ENCODE results near the gene PLVAP. TPM values are rescaled to one million over a fixed set of nuclear protein-coding genes. Genes with fewer than 3 reads are reported as not detected.

Gene PLVAP
- total and polyA plus RNA-seq, 9 of the 15 experiments (the other 6 are each of a cell fraction or from before 2014, with no cell fraction given) = 0.09 to 0.84 (median 0.51) TPM; not detected in 4

DNA sequence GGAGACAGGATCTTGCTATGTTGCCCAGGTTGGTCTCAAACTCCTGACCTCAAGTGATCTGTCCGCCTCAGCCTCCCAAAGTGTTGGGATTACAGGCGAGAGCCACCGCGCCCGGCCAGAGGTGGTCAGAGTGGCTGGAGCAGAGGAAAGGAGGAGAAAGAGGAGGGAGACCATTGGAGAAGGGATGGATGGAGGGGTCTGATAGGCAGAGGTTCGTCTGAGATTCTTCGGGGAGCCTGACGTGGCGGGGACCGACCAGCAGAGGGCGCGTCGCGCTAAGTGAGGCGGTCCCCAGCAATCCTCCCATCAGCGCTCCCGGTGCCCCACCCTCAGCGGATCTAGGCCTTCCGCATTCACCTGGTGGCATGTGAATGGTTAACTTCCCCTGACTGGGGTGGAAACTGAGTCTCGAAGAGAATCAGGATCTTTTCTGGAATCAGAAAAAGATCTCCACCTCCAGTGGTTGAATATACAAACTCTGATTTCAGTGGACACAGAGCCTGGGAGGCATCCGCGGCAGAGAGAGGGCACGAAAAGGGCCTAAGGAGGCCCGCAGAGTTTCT lies 31.0 kb downstream of the PLVAP start (continued):
- TF ChIP-seq CXXC5 (CRISPR knock-in tag; IDR thresholded peaks at IDR 0.05) (peak; percentile 36; the same call in 1 of the 2 replicates), HDAC1 (IDR thresholded peaks at IDR 0.05) (peak in 1 of 2 experiments; percentile 54; a peak in 1 of 4 replicates), YBX1 (IDR thresholded peaks at IDR 0.05) (no peak), RBM34 (IDR thresholded peaks at IDR 0.05; ENCODE audit: borderline replicate concordance, insufficient read depth, low read length) (no peak), HDAC3 (IDR thresholded peaks at IDR 0.05; ENCODE audit: borderline replicate concordance, partially characterized antibody) (no peak), LCOR (CRISPR knock-in tag; IDR thresholded peaks at IDR 0.05) (no peak), ZNF263 (CRISPR knock-in tag; IDR thresholded peaks at IDR 0.05; ENCODE audit: borderline replicate concordance) (peak; percentile 63; the same call in 1 of the 2 replicates), BCOR (IDR thresholded peaks at IDR 0.05) (peak; percentile 83), CREM (IDR thresholded peaks at IDR 0.05; ENCODE audit: low read depth) (peak; percentile 60; the same call in 1 of the 2 replicates)
- TF ChIP-seq, protein P1, sequence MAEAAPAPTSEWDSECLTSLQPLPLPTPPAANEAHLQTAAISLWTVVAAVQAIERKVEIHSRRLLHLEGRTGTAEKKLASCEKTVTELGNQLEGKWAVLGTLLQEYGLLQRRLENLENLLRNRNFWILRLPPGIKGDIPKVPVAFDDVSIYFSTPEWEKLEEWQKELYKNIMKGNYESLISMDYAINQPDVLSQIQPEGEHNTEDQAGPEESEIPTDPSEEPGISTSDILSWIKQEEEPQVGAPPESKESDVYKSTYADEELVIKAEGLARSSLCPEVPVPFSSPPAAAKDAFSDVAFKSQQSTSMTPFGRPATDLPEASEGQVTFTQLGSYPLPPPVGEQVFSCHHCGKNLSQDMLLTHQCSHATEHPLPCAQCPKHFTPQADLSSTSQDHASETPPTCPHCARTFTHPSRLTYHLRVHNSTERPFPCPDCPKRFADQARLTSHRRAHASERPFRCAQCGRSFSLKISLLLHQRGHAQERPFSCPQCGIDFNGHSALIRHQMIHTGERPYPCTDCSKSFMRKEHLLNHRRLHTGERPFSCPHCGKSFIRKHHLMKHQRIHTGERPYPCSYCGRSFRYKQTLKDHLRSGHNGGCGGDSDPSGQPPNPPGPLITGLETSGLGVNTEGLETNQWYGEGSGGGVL (CRISPR knock-in tag; IDR thresholded peaks at IDR 0.05) = no peak
- TF ChIP-seq, protein P2, sequence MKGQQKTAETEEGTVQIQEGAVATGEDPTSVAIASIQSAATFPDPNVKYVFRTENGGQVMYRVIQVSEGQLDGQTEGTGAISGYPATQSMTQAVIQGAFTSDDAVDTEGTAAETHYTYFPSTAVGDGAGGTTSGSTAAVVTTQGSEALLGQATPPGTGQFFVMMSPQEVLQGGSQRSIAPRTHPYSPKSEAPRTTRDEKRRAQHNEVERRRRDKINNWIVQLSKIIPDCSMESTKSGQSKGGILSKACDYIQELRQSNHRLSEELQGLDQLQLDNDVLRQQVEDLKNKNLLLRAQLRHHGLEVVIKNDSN (CRISPR knock-in tag; IDR thresholded peaks at IDR 0.05) = 0 out of 2 replicates have a peak, but pooled peaks have one; percentile 8
- TF ChIP-seq, protein P3, sequence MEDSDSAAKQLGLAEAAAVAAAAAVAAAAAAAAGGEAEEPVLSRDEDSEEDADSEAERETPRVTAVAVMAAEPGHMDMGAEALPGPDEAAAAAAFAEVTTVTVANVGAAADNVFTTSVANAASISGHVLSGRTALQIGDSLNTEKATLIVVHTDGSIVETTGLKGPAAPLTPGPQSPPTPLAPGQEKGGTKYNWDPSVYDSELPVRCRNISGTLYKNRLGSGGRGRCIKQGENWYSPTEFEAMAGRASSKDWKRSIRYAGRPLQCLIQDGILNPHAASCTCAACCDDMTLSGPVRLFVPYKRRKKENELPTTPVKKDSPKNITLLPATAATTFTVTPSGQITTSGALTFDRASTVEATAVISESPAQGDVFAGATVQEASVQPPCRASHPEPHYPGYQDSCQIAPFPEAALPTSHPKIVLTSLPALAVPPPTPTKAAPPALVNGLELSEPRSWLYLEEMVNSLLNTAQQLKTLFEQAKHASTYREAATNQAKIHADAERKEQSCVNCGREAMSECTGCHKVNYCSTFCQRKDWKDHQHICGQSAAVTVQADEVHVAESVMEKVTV (CRISPR knock-in tag; IDR thresholded peaks at IDR 0.05) = peak; percentile 61
- TF ChIP-seq, protein P4, sequence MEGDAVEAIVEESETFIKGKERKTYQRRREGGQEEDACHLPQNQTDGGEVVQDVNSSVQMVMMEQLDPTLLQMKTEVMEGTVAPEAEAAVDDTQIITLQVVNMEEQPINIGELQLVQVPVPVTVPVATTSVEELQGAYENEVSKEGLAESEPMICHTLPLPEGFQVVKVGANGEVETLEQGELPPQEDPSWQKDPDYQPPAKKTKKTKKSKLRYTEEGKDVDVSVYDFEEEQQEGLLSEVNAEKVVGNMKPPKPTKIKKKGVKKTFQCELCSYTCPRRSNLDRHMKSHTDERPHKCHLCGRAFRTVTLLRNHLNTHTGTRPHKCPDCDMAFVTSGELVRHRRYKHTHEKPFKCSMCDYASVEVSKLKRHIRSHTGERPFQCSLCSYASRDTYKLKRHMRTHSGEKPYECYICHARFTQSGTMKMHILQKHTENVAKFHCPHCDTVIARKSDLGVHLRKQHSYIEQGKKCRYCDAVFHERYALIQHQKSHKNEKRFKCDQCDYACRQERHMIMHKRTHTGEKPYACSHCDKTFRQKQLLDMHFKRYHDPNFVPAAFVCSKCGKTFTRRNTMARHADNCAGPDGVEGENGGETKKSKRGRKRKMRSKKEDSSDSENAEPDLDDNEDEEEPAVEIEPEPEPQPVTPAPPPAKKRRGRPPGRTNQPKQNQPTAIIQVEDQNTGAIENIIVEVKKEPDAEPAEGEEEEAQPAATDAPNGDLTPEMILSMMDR (IDR thresholded peaks at IDR 0.05 in 2 of 3, conservative IDR thresholded peaks at IDR 0.05 in 1 of 3; ENCODE audit: insufficient read depth in 2 of 3, low read depth in 1 of 3, low read length in 3 of 3) = peak; percentile 88 to 95 (median 90)
- TF ChIP-seq, protein P5, sequence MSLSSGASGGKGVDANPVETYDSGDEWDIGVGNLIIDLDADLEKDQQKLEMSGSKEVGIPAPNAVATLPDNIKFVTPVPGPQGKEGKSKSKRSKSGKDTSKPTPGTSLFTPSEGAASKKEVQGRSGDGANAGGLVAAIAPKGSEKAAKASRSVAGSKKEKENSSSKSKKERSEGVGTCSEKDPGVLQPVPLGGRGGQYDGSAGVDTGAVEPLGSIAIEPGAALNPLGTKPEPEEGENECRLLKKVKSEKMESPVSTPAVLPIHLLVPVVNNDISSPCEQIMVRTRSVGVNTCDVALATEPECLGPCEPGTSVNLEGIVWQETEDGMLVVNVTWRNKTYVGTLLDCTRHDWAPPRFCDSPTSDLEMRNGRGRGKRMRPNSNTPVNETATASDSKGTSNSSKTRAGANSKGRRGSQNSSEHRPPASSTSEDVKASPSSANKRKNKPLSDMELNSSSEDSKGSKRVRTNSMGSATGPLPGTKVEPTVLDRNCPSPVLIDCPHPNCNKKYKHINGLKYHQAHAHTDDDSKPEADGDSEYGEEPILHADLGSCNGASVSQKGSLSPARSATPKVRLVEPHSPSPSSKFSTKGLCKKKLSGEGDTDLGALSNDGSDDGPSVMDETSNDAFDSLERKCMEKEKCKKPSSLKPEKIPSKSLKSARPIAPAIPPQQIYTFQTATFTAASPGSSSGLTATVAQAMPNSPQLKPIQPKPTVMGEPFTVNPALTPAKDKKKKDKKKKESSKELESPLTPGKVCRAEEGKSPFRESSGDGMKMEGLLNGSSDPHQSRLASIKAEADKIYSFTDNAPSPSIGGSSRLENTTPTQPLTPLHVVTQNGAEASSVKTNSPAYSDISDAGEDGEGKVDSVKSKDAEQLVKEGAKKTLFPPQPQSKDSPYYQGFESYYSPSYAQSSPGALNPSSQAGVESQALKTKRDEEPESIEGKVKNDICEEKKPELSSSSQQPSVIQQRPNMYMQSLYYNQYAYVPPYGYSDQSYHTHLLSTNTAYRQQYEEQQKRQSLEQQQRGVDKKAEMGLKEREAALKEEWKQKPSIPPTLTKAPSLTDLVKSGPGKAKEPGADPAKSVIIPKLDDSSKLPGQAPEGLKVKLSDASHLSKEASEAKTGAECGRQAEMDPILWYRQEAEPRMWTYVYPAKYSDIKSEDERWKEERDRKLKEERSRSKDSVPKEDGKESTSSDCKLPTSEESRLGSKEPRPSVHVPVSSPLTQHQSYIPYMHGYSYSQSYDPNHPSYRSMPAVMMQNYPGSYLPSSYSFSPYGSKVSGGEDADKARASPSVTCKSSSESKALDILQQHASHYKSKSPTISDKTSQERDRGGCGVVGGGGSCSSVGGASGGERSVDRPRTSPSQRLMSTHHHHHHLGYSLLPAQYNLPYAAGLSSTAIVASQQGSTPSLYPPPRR (CRISPR knock-in tag; IDR thresholded peaks at IDR 0.05; ENCODE audit: borderline replicate concordance) = no peak

Measured in K562 (cell line).